ENCODE data around the gene HMGXB4.

DNA sequence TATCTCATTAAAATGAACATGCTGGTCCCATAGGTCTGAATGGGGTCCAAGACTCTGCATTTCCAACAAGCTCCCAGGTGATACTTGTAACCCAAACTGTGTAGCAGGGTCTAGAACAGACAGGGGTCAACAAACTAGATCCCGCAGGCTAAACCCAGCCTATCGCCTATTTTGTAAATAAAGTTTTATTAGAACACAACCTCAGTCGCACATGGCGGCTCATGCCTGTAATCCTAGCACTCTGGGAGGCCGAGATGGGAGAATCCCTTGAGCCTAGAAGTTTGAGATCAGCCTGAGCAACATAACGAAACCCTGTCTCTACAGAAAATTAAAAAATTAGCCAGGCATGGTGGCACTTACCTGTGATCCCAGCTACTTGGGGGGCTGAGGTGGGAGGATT, 42.3 kb upstream of the HMGXB4 start:
- no peak for TF ChIP-seq EZH2 (IDR thresholded peaks at IDR 0.05; ENCODE audit: borderline replicate concordance, low read length)
- TF ChIP-seq, protein P1, sequence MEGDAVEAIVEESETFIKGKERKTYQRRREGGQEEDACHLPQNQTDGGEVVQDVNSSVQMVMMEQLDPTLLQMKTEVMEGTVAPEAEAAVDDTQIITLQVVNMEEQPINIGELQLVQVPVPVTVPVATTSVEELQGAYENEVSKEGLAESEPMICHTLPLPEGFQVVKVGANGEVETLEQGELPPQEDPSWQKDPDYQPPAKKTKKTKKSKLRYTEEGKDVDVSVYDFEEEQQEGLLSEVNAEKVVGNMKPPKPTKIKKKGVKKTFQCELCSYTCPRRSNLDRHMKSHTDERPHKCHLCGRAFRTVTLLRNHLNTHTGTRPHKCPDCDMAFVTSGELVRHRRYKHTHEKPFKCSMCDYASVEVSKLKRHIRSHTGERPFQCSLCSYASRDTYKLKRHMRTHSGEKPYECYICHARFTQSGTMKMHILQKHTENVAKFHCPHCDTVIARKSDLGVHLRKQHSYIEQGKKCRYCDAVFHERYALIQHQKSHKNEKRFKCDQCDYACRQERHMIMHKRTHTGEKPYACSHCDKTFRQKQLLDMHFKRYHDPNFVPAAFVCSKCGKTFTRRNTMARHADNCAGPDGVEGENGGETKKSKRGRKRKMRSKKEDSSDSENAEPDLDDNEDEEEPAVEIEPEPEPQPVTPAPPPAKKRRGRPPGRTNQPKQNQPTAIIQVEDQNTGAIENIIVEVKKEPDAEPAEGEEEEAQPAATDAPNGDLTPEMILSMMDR (IDR thresholded peaks at IDR 0.05; ENCODE audit: low read length) = no peak

All from OCI-LY1 (cell line).